ENCODE data around the gene FBXO11. TPM values are rescaled to one million over a fixed set of nuclear protein-coding genes. Genes with fewer than 3 reads are reported as not detected.
"Not testable (repeated sequence)": the region's sequence is repeated elsewhere in the genome, so short reads cannot be mapped to it uniquely, and the experiment has no call there.

The FBXO11 gene
- total RNA-seq, 2 experiments from 2014 or later, result 47.3 to 48.1 TPM

- Mint-ChIP-seq H3K27ac (peak overlapping the region; percentile 89), H3K4me1 (ENCODE audit: low read depth) (peaks cover 73% of the 10 kb centered on the region), H3K4me3 (peak overlapping the region; percentile 49), H3K36me3 (ENCODE audit: low read depth) (peaks cover 27% of the 10 kb centered on the region), H3K9me3 (no peaks in the 10 kb centered on the region), H3K27me3 (no peaks in the 10 kb centered on the region)
- CTCF ChIA-PET, result interaction anchor here (0.7 to 1.5 kb wide), 2 partner anchors 9 to 41 kb away, joined by 3 to 4 read pairs; partner anchors contain the start of gene FBXO11
- TF ChIP-seq CTCF (IDR thresholded peaks at IDR 0.05), result no peak
- intact Hi-C loops (cut with micrococcal nuclease), result no loop called here
- POLR2A ChIA-PET, result interaction anchor here (1.0 kb wide), 1 partner anchor 210 kb away, joined by 4 read pairs; no protein-coding TSS in a partner anchor
- ATAC-seq (peak; percentile 76), DNase-seq (no peak)
Observed at GRCh38 chr2:47897883-47898731, 8.2 kb downstream of the FBXO11 start.

GRCh38 chr2:47897191-47897882, 9.0 kb downstream of the FBXO11 start:
- H3K36me3 Mint-ChIP-seq (ENCODE audit: low read depth), result peaks cover 26% of the 10 kb centered on the region
- H3K4me1 Mint-ChIP-seq (ENCODE audit: low read depth), result peaks cover 71% of the 10 kb centered on the region
- ATAC-seq (peak; percentile 26), DNase-seq (peak; percentile 42)
- intact Hi-C loops (cut with micrococcal nuclease); H3K27me3 Mint-ChIP-seq; H3K9me3 Mint-ChIP-seq: not testable (repeated sequence)
- H3K27ac Mint-ChIP-seq, result peak overlapping the region; percentile 89
- CTCF ChIA-PET, result interaction anchor here (0.7 to 1.5 kb wide), 3 partner anchors 9 to 40 kb away, joined by 3 to 4 read pairs (median 3); partner anchors contain the start of gene FBXO11
- POLR2A ChIA-PET, result interaction anchor here (1.0 kb wide), 1 partner anchor 210 kb away, joined by 4 read pairs; no protein-coding TSS in a partner anchor
- peak overlapping the region; percentile 49 for H3K4me3 Mint-ChIP-seq

GRCh38 chr2:47896450-47896968, 9.8 kb downstream of the FBXO11 start:
- Mint-ChIP-seq H3K36me3 (ENCODE audit: low read depth) (peaks cover 34% of the 10 kb centered on the region), H3K27ac (no peak overlapping the region), H3K9me3 (no peaks in the 10 kb centered on the region), H3K4me3 (no peak overlapping the region), H3K27me3 (no peaks in the 10 kb centered on the region), H3K4me1 (ENCODE audit: low read depth) (peaks cover 72% of the 10 kb centered on the region)
- intact Hi-C loops (cut with micrococcal nuclease), result no loop called here
- DNase-seq (no peak), ATAC-seq (no peak)
- no peak for TF ChIP-seq CTCF (IDR thresholded peaks at IDR 0.05)
- ChIA-PET POLR2A (no interaction called here), CTCF (interaction anchor here (0.8 kb wide), 1 partner anchor 10 kb away, joined by 3 read pairs; the partner anchor contains the start of gene FBXO11)

GRCh38 chr2:47893771-47894170, 12.5 kb downstream of the FBXO11 start:
- Mint-ChIP-seq H3K4me1 (ENCODE audit: low read depth) (peaks cover 77% of the 10 kb centered on the region), H3K36me3 (ENCODE audit: low read depth) (peaks cover 39% of the 10 kb centered on the region), H3K9me3 (no peaks in the 10 kb centered on the region), H3K27ac (no peak overlapping the region), H3K4me3 (no peak overlapping the region), H3K27me3 (no peaks in the 10 kb centered on the region)
- POLR2A ChIA-PET, result no interaction called here
- TF ChIP-seq CTCF (IDR thresholded peaks at IDR 0.05), result no peak
- intact Hi-C loops (cut with micrococcal nuclease), result no loop called here
- ATAC-seq, result no peak
- CTCF ChIA-PET, result interaction anchor here (0.7 kb wide), 1 partner anchor 10 kb away, joined by 3 read pairs; no protein-coding TSS in a partner anchor
- no peak for DNase-seq

- Mint-ChIP-seq H3K4me1 (ENCODE audit: low read depth) (peaks cover 73% of the 10 kb centered on the region), H3K27ac (peak overlapping the region; percentile 40), H3K27me3 (no peaks in the 10 kb centered on the region), H3K4me3 (no peak overlapping the region), H3K36me3 (ENCODE audit: low read depth) (peaks cover 33% of the 10 kb centered on the region), H3K9me3 (no peaks in the 10 kb centered on the region)
- intact Hi-C loops (cut with micrococcal nuclease), result no loop called here
- TF ChIP-seq CTCF (IDR thresholded peaks at IDR 0.05), result no peak
- DNase-seq (no peak), ATAC-seq (no peak)
- ChIA-PET POLR2A (interaction anchor here (0.8 to 1.1 kb wide), 2 partner anchors 13 to 25 kb away, joined by 3 read pairs; no protein-coding TSS in a partner anchor), CTCF (interaction anchor here (0.6 to 1.1 kb wide), 3 partner anchors 9 to 213 kb away, joined by 3 to 4 read pairs (median 4); partner anchors contain the start of gene FBXO11)
Observed at GRCh38 chr2:47892338-47892730, 14.0 kb downstream of the FBXO11 start.

All from activated CD8-positive, alpha-beta T cell treated with anti-CD3 and anti-CD28 coated beads for 36 hours (primary cell).